IPS DF 19.7 (cell line): ENCODE data around the gene PYGO2.
"Not testable (repeated sequence)": the region's sequence is repeated elsewhere in the genome, so short reads cannot be mapped to it uniquely, and the experiment has no call there.

Source experiments
- DNase-seq: peaks from one replicate; pipeline ENCODE4 v3.0.0-alpha.2; 2013; ENCODE audit warnings: low read depth, low spot score

The PYGO2 gene

DNA sequence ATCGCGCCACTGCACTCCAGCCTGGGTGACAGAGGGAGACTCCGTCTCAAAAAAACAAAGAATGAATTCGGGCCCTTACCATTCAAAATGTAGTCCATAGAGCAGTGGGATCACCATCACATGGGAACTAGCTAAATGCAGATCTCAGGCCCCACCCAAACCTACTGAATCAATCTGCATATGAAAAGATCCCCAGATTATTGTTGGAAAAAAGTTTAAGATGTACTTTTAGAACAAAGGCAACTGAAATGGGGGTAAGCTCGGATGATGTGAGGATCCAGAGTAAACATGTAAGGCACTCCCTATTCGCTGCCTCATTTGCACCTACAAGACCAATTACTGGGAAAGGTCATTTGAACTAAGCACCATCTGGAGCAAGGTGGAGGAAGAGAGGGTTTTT, 20.8 kb upstream of the PYGO2 start:
- DNase-seq: no peak

DNA sequence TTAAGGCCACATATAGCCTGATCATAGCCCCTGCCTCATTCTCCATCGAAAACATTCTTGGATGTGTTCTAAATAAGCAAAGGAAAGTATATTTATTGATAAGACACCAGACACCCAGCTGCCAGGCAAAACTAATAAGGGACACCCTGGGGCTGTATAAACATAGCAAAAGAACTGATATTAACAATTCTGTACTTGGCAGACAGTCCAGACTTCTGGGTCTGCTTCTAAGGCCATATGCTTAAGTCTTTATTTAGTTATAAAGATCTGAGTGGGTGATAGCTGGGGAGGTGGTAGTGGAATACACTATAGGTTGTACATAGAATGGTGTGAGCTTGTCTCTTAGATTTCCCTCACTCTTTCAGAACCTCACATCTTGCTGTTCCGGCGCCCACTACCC, 16.8 kb upstream of the PYGO2 start:
- DNase-seq: no peak

DNA sequence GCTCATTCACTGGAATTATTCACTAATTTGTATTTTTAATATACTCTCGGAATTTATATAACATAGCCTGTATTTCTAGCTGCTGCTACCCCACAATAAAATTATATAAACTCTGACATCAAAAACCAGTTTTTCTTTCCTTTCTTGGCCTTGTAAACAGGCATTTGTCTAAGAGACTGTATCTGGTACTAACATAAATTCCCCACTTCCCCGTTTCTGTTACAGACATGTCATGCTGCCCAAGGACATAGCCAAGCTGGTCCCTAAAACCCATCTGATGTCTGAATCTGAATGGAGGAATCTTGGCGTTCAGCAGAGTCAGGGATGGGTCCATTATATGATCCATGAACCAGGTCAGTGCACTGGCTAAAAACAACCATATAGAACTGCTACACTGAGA, 16.2 kb upstream of the PYGO2 start:
- DNase-seq: not testable (repeated sequence)

DNA sequence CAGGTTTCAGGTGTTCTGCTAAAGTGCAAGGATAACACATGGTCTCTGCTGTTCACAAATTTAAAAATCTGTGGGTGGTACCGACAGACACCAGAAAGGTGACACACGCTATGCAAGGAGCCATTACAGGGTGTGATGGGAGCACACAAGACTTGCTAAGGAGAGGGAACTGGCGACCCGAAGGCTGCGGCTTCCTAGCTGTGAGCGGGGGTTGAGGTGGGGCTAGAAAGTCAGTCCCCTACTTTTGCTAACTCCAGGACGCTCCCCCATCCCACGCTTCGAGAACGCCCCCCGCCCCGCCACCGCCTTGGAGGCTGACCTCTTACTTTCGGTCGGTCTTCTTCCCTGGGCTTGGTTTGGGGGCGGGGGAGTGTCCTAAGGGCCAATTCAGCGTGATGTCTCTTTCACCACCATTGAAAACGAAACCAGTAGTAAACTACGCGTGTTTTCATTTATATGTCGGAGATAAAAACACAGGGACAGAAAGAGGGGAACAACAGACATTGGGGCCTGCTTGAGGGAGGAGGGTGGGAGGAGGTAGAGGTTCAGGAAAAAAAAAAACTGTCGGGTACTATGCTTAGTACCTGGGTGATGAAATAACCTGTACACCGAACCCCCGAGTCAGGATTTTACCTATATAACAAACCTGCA, 14.0 kb upstream of the PYGO2 start:
- no peak for DNase-seq

DNA sequence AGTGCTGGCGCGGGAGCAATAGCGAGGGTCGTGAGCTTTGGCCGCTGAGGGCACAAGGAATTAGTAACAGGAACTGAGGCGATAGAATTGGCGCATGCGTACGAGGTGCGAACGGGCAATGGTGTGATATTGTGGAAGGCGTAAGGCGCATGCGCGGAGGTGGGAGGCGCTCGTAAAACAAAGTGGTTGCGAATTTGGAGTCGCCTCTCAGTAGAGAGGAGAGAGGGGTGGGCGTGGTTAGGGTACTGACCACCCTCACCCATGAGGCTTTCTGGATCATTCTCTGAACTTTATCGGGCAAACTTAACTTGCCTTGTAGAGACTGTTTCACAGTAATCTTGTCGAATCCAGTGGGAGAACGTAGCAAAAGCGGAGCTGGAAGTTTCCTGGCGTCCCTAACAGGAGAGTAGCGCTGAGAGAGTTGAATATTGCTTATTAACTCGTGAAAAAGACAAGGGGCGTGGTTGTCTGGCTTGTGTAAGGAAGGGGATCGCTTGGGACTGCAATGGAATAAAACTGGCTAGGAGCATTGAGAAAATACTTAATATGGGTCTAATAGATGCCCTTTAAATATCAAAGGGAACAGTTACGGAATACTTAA, 13.3 kb upstream of the PYGO2 start:
- no peak for DNase-seq

DNA sequence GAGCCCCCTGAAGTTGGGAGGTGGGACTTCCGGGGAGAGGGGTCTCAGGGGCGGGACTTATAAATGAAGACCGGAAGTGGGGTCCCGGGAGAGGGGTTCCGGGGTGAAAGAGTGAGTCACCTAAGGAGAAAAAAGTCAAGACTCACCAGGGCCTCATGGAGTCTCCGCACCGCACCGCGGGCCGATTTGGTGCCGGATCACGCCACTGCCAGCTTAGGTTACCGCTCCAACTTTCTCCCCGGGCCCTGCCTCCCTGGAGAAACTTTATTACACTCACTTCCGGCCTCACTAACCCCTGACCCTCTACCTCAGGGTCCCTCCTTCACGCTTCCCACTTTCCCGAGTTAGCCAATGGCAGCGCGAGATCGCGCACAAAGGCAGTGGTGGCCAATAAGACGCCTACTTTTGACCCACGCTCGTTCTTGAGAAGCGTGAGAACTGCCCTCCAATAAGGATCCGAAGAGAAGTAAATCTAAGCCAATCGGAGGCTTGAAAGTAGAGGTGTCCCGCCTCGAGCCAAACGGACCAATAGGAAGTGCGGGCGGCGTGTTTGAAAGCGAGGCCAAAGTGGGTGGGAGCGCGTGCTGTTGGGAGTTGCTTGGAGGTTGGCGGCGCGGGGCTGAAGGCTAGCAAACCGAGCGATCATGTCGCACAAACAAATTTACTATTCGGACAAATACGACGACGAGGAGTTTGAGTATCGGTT, 12.7 kb upstream of the PYGO2 start, which contains the start of gene CKS1B:
CKS1B (plus strand) TSS at position 580 of the 706 bp plus-strand sequence; CDS start at position 645, 65 bp downstream.
- DNase-seq: peak; percentile 100

DNA sequence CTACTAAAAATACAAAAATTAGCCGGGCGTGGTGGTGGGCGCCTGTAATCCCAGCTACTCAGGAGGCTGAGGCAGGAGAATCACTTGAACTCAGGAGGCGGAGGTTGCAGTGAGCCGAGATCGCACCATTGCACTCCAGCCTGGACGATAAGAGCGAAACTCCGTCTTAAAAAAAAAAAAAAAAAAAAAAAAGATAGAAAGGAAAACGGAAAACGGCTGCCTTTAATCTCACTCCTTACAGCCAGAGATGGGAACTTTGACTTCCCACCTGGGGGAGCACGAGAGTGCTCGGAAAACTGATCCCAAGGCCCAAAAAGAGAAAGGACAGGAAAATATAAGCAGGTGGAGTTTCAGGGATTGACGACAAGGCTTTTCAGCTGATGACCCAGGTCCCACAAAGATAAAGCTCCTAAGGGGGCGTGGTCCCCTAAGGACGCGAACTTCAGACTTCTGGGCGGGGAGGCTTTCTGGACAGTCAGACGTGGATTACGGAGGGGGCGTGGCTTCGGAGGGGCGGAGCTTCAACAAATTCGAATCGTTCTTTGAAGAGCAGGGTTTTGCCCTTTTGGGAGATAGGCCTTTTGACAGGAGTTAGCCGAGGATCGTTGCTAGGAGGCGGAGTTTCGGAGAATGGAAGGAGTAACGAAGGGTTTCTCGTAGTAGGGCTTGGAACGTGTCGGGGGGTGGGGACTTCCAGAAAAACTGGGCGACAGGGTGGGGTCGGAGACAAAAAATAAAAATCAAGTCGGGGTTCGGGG, 11.9 kb upstream of the PYGO2 start:
- peak; percentile 93 for DNase-seq

DNA sequence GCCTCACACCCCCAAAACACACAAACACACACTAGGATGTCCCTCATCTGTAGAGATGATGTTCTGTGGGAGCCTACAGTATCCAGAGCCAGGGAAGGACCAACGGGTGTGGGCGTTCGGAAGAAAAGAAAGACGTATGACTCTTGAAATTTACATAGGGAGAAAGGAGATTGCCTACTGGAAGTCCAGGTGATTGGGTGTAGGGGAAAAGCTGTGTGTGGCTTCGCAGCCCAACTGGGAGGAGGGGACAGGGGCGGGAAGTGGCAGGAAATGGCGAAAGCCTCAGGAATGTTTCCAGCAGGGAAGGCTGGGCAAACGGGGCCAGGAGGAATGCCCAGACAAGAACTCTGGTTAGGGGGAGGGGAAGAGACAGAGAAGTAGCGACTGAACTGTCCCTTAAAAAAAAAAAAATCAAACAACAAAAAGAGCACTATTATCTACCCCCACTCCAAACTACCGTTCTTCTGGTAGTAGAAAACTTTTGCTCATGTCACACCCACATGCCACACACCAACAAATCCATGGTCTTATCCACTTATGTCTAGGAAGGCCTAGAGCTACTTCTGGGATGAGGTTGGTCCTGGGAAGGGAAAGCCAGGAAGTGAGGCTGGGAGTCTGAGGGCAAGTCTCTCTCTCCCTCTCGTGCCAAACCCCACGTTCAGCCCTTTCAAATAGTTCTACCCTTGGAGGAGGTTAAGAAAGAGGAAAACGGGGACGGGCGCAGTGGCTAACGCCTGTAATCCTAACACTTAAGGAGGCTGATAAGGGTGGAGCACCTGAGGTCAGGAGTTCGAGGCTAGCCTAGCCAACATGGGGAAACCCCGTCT, 11.1 kb upstream of the PYGO2 start:
- DNase-seq: peak; percentile 98

DNA sequence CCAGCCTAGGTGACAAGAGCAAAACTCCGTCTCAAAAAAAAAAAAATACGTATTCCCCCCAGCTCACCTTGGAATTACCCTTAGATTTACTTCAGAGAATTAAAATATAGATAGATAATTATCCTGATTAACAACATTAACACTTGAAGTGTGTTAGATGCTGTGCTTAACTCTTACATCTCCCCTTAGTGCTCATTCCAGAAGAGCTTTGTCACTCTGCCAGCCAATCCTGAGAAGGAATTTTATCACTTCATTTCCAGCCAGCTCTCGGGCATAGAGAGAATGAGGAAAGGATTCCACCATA, 10.6 kb upstream of the PYGO2 start:
- DNase-seq: no peak

DNA sequence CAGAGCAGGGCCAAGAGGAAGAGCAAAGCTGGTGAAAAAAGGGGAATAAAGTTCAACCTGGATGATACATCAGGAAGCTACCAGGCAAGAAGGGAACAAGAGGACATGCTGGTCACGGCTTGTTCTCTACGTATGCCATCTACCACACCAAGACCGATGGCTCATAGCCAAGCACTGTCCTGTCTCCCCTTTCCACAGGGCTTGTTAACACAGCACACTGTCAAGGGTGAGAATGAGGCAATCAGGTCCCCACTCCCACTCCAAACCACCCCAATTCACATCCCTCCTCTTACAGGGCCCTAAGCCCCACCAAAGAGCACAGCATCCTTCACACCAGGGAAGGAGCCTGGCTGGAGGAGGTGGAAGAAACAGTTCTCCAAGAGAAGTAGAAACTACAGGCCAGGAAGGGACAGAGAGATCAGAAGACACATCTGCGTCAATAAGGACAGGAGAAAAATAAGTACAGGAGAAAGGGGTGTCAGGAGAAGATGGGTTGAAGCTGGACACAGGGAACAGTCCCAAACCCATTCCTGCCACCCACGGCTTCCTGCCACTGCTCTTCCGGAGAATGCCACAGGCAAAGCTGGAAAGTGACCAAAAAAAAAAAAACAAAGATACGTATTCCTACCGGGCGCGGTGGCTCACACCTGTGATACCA, 9.9 kb upstream of the PYGO2 start:
- DNase-seq: no peak

DNA sequence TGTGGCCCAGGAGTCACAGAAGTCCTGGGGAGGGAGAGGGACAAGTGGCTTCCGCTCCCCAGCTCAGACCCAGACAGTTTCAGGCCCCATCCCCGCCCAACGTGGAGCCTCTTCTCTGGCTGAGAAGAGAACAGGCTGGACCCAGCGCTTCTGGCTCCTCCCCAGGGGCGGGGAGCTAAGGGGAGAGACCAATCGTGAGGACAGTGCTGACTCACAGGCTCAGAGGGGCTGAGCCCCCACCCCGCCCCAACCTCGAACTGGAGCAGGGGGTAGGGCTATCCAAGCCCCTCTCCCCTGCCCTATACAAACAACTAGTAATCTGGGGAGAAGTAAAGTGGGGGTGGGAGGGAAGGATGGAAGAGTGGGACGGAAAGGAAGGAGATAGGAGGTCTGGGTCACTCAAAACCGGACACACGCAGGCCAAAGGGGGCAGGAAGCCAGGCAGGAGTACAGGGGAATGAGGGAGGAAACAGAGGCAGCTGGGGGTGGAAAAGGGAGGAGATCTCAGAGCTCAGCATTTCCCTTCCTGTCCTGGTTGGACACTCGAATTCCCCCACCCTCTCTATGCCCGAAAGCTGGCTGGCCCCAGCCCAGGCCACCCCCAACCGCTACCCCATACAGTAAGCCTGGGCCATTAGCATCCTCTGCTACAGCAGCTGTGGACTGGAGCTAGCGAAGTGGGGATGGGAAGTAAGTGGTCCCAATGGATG, 9.2 kb upstream of the PYGO2 start, which contains the start of gene SHC1:
SHC1 (minus strand) TSS at position 117 of the 710 bp plus-strand sequence. CDS start 221 bp downstream, outside the sequence.
- DNase-seq: no peak

DNA sequence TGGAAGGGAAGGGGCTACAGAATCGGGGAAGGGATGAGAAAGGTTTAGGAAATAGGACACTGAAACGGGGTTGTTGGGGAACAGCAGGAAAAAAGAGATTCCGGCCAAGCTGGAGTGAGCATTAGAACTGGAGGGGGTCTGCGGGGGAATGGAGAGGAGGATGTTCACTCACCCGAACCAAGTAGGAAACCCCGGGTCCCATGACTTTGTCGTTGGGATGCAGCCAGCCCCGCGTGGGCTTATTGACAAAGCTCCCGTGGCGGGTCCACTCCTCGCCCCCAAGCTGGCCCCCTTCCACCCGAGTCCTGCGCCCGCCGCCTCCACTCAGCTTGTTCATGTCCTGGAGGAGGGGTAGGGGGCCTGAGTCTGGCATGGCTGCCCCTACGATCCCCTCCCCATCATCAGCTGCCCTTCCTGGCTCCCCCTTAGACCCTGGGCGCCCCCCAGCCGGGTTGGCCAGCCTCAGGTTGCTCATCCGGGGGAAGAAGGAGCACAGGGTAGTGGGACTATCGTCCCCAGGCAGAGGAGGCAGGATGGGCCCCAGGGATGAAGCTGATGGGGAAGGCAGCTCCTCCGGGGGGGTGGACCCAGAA, 8.4 kb upstream of the PYGO2 start:
- no peak for DNase-seq

DNA sequence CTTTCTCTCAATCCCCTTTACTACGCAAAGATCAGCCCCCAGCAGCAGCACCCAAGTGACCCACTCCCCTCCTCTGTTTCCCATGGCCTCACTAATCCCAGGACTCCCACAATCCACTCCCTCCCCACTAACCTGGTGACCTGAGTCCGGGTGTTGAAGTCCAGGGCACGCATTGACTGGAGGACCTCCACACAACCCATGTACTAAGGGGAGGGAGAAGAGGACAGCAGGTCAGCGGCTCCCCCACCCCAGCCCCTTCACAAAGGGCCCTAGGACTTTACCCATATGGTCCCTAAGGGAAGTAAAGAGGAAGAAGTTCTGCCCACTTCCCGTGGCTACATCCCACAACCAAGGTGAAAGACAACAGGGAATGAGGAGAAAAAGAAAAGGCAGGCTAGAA, 7.7 kb upstream of the PYGO2 start:
- no peak for DNase-seq

DNA sequence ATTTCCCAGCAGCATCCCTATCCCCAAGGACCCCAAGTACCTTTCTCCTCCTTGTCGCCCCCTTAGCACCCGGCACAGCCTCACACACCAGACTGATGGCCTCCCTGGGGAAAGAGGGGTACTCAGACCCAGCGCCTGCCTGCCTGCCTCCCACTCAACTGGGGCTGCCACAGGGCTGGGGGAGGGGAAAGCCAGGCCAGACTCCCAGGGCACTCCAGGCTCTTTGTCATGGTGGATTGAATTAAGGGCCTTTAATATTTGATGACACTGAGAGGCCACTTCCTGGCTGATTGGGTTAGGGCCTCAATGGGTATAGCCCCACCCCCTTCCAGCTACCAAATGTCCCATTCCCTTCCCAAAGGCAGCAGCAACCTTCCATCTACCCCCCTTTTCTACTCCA, 7.1 kb upstream of the PYGO2 start:
- DNase-seq: no peak

DNA sequence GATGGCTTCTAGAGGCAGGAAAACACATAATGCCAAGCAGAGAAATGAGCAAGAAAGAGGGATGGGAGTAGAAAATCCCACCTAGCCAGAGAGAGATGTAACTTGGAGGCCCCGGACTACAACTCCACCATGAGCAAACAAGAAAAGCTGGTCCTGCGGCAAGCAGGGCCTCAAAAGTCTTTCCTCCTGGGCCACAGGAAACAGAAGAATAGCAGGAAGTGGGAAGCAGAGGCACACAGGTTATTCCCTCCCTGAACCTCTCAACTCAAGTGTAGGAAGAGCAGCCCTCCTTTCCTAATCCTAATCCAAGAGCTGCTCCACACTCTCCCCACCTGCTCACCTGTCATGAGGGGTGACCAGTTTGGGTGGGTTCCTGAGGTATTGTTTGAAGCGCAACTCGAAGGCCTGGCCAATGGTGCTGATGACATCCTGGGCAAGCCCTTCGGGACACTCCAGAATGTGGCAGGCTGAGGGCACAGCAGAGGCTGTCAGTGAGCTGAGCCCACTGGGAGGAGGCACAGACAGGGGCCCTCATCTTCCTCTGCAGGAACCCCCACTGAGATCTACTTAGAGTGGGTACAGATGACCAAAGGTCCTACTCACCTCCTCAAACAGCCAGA, 5.9 kb upstream of the PYGO2 start:
- DNase-seq: no peak

DNA sequence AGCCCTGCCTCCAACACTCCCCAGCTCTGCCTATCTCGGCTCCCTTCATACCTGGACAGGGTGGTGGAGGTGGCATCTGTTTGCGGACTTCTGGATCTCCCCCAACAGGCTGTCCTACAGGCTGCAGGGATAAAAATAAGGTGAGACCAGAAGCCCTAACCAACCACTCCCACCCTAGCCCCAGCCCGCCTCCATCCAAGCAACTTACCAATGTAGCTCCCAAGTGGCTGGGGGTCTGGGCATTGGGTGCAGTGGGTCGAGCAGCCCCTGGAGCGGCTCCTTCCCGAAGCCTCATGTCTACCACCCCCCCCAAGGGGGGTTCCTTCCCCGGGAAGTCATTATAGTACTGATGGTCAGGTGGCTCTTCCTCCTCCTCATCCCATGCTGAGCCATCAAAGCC, 4.5 kb upstream of the PYGO2 start:
- DNase-seq: no peak

DNA sequence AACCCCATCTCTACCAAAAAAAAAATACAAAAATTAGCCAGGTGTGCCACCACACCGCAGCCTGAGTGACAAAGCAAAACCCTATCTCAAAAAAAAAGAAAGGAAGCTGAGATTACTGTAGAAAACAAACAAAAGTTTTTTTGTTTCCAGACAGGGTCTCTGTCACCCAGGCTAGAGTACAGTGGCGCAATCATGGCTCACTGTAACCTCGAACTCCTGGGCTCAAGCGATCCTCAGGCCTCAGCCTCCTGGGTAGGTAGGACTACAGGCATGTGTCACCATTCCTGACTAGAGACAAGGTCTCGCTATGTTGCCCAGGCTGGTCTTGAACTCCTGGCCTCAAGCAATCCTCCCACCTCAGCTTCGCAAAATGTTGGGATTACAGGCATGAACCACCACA, 2.8 kb upstream of the PYGO2 start:
- DNase-seq: no peak

DNA sequence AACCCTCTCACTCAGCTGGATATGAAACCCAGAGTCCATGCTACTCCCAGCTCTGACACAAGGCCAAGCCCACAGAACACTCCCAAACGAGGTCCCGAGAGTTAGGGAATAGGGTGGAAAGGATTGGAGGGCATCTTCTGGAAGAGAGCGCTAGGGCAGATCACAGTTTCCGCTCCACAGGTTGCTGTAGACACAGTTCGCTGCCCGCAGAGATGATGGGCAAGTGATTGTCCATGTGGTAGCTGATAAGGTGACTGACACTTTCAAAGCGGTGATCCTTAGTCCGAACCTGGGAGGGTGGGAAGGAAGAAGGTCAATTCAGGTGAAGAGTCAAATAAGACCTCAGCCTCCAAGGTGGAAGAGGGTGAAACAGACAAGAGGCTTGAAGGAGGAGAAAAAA, 2.1 kb upstream of the PYGO2 start:
- no peak for DNase-seq

DNA sequence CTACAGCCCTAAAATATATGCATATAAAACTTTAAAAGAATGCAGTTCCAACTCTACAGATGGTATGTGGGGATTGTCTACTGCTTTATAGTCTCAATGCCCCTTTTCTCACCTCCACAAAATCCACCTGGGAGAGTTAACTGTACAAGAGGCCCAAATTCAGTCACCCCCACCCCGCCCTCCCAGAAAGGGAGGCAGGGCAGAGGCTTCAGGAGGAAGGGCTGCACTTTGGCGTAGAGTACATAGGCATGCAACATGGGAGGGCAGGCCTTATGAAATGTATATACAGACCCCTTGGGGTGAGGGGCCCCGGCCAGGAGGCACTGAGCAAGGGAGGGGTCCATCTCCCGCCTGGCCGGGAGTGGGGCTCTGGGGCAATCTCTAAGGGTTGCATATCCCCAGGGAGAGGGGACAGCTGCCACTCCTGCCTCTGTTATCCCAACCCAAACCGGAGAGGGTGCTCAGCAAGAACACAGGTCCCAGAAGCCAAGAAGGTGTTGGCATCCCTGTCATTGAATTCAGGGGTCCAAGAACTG, 1.3 kb upstream of the PYGO2 start:
- DNase-seq: no peak
